ENCODE data around the gene MYO6.
A peak's percentile ranks its signal among the peaks of the same experiment; 100 is the strongest.
"Not testable (repeated sequence)": the region's sequence is repeated elsewhere in the genome, so short reads cannot be mapped to it uniquely, and the experiment has no call there.

The MYO6 gene

DNA sequence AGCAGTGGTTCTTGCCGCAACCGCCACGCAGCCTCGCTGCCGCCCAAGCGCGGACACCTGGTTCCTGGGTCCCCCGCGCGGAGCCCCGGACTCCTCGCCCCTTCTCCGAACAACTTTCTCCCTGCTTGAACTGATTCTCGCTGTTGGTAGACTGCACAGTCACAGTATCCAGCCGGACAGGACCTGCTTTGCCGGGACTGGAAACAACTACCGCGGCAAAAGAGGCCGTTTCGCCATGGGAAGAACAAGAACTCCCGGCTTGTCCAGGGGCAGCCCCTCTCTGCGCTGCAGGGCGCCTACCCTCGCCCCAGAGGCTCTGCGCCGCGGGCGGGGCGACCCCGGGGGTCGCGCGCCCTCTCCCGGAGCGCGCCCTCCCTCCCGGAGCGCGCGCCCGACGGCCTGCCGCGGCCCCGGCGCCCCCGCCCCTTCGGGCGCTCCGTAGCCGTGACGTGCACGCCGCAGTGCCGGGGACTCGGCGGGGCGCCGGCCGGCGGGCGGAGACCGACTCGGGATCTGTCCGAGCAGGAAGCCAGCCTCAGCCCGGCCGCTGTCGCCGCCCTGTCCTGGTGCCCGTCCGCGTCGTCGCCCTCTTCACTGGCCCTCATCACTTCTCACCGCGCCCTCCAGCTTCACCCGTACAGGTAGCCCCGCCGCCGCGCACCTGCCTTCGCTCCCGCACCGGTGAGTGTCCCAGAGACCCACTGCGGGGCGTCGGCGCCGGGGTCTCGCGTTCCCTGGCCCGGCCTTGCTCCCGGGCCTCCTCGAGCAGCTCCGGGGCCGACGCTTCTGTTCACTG lies at the start of gene MYO6:
TSS of gene MYO6 (plus strand) at position 497 of the 796 bp plus-strand sequence. CDS start 68,309 bp downstream, outside the sequence.
- FAIRE-seq (no peak), DNase-seq (ENCODE audit: insufficient read length, low spot score) (peak; percentile 49)
- TF ChIP-seq POLR2A (IDR thresholded peaks at IDR 0.05; ENCODE audit: low read depth, low read length): peak; percentile 90

GRCh38 chr6:75708334-75708733 lies 40.7 kb upstream of the MYO6 start:
- not testable (repeated sequence) for DNase-seq (ENCODE audit: insufficient read length, low spot score); FAIRE-seq

GRCh38 chr6:75711173-75711572 lies 37.9 kb upstream of the MYO6 start:
- TF ChIP-seq POLR2A (IDR thresholded peaks at IDR 0.05; ENCODE audit: low read depth, low read length): no peak
- DNase-seq (ENCODE audit: insufficient read length, low spot score) (no peak), FAIRE-seq (no peak)

DNA sequence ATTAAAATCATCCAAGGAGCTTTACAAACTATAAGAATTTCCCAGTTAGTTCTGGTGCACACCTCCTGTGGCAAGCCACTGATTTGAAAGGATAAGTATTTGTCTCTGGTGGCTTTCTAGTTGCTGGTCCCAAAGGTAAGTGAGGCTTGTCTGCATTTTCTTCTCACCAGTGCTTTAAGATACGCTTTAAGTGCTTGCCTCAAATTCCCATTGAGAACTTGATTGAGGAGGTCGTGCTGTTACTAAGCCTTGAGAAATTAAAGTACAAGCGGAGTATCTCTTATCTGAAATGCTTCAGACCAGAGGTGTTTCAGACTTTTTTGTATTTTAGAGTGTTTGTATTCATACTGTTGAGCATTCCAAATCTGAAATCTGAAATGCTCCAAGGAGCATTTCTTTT lies 29.9 kb upstream of the MYO6 start:
- FAIRE-seq: no peak
- no peak for TF ChIP-seq POLR2A (IDR thresholded peaks at IDR 0.05; ENCODE audit: low read depth, low read length)
- DNase-seq (ENCODE audit: insufficient read length, low spot score): no peak

GRCh38 chr6:75723382-75723781 lies 25.7 kb upstream of the MYO6 start:
- no peak for DNase-seq (ENCODE audit: insufficient read length, low spot score)
- no peak for TF ChIP-seq POLR2A (IDR thresholded peaks at IDR 0.05; ENCODE audit: low read depth, low read length)
- FAIRE-seq: no peak

DNA sequence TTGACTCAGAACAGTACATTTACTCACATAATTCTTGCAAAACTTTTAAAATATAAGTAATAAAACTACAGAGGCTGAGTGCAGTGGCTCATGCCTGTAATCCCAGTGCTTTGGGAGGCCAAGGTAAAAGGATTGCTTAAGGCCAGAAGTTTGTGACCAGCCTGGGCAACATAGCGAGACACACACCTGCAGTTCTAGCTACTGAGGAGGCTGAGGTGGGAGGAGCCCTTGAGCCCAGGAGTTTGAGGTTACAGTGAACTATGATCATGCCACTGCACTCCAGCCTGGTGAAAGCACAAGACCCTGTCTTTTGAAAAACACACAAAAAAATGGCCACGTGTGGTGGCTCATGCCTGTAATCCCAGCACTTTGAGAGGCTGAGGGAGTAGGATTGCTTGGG lies 21.8 kb upstream of the MYO6 start:
- DNase-seq (ENCODE audit: insufficient read length, low spot score) (no peak), FAIRE-seq (no peak)
- TF ChIP-seq POLR2A (IDR thresholded peaks at IDR 0.05; ENCODE audit: low read depth, low read length): no peak

GRCh38 chr6:75731029-75731428 lies 18.0 kb upstream of the MYO6 start:
- FAIRE-seq; DNase-seq (ENCODE audit: insufficient read length, low spot score): not testable (repeated sequence)

DNA sequence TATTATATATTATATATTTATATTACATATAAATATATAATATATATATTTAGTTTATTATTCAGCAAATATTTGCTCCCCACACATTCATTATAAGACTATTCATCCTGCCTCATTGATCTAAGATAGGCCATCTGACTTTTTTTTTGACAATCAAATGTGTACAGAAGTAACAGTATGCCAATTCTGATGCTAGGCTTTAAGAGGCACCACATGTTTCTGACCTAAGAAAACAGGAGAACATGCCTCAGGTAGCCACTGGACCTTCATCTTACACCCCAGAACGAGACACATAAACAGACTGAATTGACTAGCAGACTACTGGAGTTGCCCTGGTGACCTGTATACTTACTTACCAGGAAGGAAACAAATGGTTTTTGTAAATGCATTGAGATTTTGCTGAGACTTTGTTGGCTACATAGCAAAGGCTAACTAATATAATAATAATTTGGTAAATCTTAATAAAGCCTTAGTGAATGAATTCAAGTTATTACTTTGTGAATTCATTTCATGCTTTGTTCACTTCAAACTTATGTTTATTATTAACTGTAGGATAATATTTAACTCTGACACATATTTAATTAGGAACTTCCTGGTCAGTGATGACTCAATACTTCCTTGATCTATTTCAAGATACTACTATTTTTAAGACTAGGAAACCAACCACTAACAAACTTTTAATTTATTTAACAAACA lies 13.4 kb upstream of the MYO6 start:
- FAIRE-seq: no peak
- TF ChIP-seq POLR2A (IDR thresholded peaks at IDR 0.05; ENCODE audit: low read depth, low read length): no peak

GRCh38 chr6:75743971-75744370 lies 5.1 kb upstream of the MYO6 start:
- no peak for TF ChIP-seq POLR2A (IDR thresholded peaks at IDR 0.05; ENCODE audit: low read depth, low read length)
- DNase-seq (ENCODE audit: insufficient read length, low spot score) (no peak), FAIRE-seq (no peak)

More for the DNA sequence above, 13.4 kb upstream of the MYO6 start:
- DNase-seq (ENCODE audit: insufficient read length, low spot score): no peak

DNA sequence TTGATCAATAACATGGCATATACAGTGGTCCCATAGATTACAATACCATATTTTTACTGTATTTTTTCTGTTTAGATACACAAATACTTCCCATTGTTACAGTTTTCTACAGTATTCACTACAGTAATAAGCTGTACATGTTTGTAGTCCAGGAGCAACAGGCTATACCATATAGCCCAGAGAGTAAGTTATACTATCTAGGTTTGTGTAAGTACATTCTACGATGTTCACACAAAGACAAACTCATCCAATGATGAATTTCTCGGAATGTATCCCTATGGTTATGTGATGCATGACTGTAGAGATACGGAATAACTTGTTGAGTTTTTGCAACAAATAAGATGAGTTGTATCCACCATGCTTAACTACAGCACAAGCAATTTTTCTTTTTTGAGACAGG lies 3.6 kb upstream of the MYO6 start:
- TF ChIP-seq POLR2A (IDR thresholded peaks at IDR 0.05; ENCODE audit: low read depth, low read length): no peak
- no peak for FAIRE-seq
- no peak for DNase-seq (ENCODE audit: insufficient read length, low spot score)

DNA sequence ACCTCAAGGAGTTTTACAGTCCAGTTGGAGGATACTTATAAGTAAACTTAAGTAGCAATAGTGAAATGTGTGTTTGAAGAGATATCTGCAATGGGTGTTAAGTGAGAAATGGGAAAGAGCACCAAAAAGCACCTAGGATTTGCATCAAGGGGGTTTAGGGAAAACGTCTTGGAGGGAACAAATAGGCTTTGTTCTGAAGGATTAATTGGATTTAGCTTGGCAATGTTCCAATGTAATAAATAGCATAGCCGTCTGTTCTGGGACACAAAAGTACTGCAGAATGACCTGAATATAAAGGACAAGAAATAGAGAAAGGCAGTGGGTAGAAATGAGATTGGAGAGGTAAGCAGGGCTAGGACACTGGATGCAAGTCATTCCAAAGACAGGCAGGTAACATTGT lies 2.8 kb upstream of the MYO6 start:
- DNase-seq (ENCODE audit: insufficient read length, low spot score) (no peak), FAIRE-seq (no peak)
- no peak for TF ChIP-seq POLR2A (IDR thresholded peaks at IDR 0.05; ENCODE audit: low read depth, low read length)

DNA sequence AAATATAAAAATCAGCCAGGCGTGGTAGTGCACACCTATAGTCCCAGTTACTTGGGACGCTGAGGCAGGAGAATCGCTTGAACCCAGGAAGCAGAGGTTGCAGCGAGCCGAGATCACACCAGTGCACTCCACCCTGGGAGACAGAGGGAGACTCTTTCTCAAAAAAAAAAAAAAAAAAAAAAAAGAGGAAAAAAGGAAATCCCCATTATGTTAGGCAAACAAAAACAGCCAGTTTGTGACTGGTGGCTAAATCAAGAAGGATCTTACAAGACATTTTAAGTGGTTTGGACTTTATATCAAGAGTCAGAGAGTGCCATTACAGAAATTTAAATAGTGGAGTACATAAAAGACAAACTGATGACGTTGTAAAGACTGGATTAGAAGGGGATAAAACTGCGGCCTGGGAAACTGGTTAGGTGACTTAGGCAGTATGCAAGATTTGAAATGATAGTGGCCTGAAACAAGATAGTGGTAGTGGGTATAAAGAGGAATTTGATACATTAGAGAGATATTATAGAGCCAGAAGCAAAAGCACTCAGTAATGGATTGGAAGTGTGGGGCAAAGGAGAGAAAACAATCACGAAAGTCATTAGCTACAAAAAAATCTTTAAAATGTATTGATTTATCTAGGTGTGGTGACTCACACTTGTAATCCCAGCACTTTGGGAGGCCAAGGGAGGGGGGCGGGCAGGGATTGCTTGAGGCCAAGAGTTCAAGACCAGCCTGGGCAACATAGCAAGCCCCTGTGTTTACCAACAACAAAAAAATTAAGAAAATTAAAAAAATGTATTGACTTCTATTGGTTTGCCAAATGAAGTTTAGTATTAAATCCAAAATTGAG lies 1.7 kb upstream of the MYO6 start:
- no peak for TF ChIP-seq POLR2A (IDR thresholded peaks at IDR 0.05; ENCODE audit: low read depth, low read length)
- DNase-seq (ENCODE audit: insufficient read length, low spot score): no peak
- FAIRE-seq: no peak

DNA sequence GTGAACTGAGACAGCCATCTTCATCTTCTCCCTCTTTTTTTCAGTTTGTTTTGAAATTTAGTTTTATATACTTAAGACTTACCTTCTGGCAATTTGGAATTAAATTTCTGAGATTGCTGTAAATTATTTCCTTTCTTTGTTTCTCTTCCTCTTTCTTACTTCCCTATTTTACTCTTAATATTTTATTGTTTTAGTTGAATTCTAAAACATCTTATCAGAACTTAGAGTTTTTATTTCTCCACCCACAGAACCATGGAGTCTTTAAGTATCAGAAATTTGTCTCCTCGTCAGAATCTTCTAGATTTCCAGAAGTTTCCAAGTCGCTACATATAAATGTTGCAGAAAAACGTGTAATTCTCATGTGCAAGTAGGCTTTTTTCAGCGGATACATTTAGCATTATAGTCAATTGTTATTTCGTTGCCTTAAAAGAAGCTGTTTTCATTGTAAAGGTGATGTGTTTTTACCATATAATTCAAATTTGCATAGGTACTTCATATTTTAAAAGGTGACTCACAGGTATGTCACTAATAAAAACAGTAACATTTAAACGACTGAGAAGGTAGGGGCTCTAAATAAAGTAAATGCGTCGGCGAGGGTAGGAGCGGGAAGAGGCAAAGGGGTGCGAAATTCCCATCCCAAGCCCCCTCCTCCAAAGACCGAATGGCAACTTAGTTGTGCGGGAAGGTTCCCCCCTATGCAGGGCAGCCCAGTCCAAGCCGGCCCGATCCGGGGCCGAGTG lies 866 bp upstream of the MYO6 start:
- DNase-seq (ENCODE audit: insufficient read length, low spot score) (no peak), FAIRE-seq (no peak)
- TF ChIP-seq POLR2A (IDR thresholded peaks at IDR 0.05; ENCODE audit: low read depth, low read length): no peak

GRCh38 chr6:75751443-75751842 lies 2.4 kb downstream of the MYO6 start:
- DNase-seq (ENCODE audit: insufficient read length, low spot score) (no peak), FAIRE-seq (peak; percentile 80)
- no peak for TF ChIP-seq POLR2A (IDR thresholded peaks at IDR 0.05; ENCODE audit: low read depth, low read length)
